DMS 273 (cell line): Measurements from ENCODE around the gene VWC2L.

Experiments used
- DNase-seq: peaks from one replicate; lab custom pipeline; 2025; ENCODE audit not compliant: unreplicated experiment; lab: John Stamatoyannopoulos, UW

VWC2L gene

DNA sequence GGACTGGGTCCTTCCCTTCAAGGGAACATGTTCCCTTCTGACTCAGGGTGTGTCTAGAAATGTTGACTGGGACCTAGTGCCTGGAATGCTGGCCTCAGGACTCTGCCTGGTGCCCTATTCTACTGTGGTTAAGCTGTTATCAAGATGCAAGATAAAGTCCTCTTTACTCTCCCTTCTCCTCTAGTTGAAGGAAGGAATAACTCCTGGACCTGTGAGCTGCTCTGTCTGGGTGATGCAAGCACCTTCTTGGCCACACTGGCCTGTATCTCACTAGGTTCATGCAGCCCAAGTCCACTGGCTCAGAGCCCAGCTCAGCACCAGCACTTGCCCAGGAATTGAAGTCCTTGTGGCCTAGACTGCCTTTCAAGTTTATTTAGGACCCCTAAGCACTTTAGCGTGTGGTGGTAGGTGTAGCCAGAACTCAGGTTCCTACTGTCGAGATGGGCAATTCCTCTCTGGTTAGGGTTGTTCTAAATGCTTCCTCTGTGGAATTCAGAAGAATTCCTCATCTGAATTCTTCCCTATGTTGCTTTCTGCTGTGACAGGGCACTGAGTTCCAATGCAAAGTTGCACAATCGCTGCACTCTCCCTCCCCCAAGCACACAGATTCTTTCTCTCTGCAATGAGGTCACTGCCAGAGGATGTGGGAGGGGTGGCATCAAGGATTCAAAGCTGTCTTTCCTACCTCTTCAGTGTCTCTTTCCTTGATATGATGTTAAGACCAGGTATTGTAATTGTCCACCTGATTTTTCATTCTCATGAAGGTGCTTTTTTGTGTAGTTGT lies 54.7 kb downstream of the VWC2L start:
- DNase-seq: no peak

DNA sequence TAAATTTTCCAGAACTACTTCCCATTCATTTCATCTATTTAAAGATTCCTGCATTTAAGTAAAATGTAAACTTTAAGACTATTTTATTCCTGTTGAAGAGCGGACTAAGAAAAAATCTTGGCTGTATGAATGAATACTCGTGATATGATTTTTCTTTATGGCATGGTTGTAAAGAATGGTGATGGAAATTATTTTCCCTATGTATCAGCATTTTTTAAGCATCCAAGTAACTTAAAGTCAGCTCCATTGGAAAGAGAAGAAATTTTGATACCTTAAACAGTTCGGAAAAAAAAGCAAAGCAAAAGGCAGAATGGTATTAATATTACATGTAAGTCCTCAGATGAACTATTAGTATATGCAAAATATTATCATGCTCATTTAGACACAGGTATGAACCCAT lies 58.9 kb downstream of the VWC2L start:
- DNase-seq: no peak

DNA sequence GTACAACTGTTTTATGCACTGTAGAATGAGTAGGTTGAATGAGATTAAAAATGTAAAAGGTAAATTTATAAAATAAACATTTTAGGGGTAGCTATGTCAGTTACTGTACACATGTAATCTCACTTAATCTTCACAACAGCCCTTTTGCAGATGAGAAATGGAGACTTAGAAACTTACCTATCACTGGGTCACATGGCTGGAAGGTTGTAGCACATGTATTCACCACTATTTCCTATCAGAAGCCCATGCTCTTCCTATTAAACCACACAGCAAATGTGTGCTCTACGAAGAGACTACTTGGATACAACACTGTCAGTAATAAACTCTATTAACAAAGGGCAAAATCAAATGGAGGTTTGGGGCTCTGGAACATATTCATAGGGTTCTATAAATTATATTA lies 60.5 kb downstream of the VWC2L start:
- no peak for DNase-seq

DNA sequence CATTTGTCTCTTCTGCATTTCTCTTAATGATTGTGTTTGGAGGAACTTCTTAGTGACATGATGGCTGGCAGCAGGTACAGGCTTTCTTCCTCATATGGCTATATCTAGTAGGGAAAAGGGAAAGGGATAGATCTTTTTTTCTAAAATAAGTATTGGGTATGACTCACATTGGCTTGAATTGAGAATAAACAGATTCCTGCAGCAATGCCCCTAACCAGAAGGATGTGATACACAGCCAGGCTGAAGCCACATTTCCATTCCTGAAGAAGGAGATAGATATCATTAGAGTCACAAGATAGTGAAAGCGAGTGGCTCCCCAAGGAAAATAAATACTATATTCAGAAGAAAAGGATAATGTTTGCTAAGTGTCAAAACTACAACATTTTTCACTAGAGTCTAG lies 61.1 kb downstream of the VWC2L start:
- no peak for DNase-seq

DNA sequence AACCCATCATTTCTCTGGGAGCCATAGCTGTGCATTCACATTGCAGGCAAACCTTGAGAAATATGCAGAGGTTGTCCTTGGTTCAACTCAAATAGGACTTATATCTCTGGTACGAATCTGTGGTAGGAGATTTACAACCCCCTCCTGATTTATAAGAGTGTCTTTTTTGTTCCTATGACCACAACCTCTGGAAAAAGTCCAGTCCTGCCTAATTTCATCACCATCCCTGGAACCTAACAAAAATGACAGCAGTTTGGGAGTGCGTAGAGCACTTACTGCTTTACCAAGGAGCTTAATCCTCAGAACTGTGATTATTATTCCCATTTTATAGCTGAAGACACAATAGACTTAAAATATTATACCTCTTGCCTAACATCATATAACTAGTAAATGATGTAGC lies 66.5 kb downstream of the VWC2L start:
- no peak for DNase-seq

DNA sequence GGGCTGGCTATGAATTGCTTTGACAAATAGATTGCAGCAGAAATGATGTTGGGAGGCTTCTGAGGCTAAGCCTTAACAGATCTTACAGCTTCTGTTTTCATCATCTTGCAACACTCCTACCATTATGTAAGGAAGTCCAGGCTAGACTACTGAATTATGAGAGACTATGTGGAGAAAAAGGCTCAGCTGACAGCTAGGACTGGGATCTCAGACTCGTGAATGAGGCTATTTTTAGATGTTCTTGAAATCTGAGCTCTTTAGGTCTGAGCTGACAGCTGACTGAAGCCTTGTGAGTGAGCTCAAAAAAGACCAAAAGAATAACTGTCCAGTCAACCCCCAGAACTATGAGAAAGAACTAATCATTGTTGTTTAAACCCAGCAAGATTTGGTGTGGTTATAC lies 70.3 kb downstream of the VWC2L start:
- peak; percentile 64 for DNase-seq

DNA sequence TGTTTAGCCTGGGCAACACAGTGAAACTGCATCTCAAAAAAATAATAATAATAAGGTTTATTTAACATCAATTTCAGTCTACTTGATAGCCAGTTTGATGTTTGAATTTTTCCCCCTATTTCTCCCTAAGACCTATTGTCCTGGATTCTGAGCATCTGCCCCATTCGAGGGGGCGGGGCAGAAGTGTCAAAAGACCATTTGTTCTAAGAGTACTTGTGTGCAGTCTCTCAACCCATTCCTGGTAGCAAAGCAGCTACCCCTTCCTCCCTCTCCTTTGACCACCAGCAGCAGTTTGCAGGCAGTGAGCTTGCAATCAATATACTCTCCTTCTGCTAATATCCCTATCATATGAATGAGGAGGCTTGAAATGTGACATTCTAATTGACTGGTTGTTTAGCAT lies 71.9 kb downstream of the VWC2L start:
- DNase-seq: no peak

DNA sequence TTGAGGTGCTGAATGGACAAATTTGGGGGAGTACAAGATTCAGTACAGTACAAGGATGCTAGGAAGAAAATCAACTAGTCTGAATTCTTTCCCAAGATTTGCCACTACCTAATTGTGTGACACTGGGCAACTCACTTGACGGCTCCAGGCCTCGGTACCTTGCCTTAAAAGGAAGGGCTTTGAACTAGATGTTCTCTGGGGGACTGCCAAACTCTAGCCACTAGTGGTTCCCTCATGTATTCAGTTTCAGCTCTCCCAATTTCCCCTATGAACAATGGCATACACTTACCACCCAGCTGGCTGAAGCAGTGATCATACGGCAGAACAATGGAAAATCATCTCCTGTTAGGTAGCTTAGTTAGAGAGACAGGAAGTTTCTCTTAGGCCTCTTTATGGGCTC lies 73.4 kb downstream of the VWC2L start:
- no peak for DNase-seq

DNA sequence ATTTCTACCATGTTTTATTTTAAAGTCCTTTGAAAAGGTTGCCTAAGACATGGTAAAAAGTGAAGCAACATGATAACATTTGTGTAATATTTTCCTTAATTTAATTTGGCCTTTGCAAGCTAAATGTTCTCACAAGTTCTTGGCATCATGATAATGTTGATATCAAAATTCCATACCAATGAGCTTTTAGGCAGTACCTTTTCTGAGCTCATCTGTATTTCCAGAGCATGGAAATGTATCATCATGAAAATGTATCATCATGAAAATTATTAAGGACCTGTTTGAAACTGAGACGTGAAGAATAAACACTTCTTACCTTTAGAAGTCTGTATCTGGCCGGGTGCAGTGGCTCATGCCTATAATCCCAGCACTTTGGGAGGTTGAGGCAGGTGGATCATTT lies 73.8 kb downstream of the VWC2L start:
- DNase-seq: no peak

DNA sequence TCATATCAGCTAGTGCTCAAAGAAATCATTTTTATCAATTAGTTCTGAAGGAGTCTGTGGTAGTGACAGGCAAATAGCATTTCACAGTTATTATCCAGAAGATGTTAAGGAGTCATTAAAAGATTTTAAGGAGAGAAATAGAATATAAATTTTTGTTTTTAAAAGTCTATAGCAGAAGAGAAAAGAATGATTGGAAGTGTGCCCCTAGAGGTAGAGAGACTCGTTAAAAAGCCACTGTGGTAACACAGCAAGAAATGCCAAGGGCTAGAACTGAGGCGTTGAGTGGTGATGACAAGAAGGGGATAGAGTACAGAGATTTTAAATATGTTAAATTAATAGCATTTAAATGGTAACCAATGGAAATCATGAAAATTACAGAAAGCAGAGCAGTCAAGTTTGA lies 78.3 kb downstream of the VWC2L start:
- no peak for DNase-seq

DNA sequence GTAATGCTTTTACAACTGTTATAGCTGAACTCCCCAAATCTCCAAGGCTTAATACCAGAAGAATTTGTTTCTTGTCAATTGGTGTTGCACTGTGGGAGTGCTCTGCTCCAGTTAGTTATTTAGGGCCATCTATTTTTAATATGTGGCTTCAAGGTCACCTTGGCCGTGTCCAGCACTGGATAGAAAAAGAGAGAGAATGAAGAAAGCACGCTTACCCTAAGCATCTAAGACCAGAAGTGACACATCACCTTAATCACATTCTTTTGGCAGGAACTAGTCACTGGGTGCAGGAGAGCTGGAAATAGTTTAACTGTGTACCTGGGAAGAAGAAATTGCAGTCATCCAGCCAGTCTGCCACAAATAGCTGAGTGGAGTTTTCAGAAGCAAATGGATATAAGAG lies 78.8 kb downstream of the VWC2L start:
- DNase-seq: no peak

DNA sequence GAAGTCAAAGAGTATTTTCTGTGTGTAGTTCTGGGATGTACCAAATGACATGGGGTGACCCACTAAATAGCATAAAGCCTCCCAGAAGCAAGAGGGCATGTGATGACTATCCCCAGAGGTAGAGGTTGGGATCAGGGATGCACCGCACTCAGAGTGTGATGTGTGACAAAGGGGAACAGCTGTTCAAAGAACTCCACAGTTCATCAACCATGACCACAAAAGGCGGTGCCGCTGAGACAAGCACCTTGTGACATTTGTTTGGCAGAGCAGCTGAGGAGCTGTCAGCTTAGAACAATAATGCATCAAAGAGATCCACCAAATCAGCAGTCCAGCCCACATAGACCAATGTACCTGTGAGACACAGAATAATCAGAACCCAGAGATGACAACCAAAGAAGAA lies 81.3 kb downstream of the VWC2L start:
- no peak for DNase-seq

DNA sequence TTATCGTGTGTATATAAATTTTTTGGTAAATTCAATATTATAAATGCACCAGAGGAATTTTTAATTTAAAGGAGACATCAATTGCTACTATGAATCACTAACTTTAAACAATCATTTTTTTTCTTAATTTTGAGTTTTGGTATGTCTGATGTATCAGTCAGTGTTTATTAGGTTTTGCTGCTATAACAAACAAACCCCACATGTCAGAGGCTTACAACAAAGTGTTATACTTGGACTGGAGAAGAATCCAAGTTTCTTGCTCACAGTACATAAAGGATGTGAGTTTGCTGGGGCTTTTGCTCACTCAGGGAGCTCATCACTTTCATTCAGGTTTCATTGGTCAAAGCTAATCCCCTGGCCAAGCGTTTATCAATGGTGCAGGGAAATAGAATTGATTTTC lies 81.8 kb downstream of the VWC2L start:
- DNase-seq: no peak

DNA sequence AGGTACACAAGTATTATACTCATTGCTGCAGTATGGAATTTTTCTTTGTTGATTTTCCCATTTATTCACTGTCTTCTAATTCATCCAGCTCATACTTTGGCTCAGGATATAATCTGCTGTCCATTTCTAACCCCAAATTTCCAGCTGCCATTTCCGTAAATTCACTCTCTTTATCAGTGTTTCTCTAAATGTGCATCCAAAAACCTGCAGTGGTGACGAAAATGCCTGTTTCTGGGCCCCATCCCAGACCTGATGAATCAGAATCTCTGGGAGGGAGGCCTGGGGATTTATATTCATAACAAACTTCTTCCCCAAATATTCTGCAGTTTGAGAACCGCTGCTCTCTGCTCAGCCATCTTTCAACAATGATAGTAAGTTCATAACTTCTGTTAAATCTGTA lies 86.6 kb downstream of the VWC2L start:
- no peak for DNase-seq

DNA sequence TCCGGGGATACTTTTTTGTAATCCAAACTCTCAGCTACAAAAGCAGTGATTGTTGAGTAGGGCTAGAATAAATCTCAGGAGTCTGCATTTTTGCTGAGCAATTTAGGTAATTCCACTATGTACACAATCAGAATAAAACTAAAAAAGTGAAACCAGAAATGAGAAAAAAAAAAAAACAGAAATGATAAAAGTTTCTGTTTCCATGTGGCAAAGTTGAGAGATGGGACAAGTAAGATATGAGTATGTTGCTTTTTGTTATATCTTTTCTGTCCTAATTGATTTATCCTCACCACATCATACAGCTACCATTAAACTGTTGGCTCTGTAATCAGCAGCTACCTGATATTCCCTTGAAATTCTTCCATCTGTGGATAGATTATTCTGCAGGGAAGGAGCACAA lies 92.7 kb downstream of the VWC2L start:
- no peak for DNase-seq

DNA sequence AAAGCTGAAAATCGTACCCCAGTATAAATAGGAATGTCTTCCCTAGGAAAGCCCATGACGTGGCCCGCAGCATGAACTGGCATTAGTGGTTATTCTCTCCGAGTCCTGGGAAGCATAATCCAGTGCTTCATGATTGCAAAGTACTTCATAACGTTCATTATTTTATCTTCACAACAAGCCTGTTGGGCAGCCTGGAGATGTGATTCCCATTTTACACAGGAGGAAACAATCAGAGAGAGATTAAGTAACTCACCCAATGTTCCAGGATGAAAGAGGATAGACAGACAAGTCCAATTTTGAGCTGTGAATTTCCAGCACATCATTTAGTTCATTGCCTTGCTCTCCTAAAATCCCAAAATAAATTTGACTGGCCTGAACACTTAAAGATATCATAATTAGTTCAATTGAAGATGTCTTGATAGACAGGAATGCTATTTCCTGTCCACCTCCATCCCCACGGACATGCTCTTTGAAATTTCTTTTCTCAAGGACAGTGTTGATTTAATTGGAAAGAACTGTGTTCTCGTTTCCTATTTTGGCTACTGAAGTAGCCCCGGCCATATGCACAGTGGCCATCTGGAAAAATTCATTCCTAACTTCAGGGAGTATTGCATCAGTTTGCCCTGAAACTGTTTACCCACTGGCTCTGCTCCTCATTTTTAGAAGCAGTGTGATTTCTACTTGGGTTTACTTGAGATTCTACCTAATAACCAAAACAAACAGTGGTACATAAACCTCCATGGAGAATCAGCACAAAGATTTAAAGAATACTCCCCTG lies 93.9 kb downstream of the VWC2L start:
- peak; percentile 58 for DNase-seq

DNA sequence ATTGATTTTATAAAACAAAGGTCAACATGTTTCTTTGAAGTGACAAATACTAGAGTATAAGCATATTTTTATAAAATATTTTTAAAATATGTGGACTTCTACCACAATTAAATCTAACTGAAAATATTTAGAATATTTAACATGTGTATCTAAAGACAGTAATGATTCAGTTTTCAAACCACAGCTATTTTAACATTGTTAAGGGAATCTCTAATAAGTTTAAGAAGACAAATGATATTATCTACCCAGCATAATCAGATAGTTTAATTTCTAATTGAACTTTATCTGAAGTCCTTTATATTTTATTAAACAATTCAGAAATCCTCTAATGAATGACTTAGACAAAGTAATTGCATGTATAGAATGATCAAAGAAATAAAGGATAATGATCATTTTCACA lies 96.2 kb downstream of the VWC2L start:
- no peak for DNase-seq

DNA sequence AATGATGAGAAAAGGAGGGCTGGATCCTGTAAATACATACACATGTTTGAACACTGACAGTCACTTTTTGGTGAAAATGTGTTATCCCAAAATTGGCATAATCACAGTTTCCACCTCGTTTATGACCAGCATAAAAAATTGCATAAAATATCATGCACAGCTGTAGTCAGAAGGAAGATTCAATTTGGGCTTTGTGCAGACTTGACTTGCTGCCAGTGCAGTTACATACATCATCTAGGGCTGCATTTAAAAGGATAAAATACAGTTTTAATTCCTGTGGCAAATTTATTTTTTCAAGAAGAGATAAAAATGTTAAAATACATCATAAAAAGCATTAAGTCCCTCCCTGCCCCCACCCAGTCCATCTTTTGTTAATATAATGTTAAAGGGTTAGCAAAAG lies 103.8 kb downstream of the VWC2L start:
- no peak for DNase-seq

DNA sequence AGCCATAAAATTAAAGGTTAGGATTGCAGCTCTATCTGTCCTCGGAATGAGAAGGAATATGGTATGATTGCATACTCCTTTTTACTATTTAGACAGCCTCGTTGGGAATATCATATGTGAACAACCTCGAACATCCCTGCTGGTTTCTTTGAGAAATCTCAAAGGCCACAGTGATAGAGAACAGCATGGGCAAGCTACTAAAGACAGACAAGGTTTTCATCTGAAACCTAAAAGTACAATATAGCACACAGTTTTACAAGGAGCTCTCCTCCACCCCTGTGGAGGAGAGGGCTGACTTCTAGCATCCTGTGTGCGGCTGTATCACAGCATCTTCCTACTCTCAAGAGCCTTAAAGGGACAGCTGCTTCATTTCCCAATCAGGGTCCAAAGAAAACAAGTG lies 104.3 kb downstream of the VWC2L start:
- no peak for DNase-seq

DNA sequence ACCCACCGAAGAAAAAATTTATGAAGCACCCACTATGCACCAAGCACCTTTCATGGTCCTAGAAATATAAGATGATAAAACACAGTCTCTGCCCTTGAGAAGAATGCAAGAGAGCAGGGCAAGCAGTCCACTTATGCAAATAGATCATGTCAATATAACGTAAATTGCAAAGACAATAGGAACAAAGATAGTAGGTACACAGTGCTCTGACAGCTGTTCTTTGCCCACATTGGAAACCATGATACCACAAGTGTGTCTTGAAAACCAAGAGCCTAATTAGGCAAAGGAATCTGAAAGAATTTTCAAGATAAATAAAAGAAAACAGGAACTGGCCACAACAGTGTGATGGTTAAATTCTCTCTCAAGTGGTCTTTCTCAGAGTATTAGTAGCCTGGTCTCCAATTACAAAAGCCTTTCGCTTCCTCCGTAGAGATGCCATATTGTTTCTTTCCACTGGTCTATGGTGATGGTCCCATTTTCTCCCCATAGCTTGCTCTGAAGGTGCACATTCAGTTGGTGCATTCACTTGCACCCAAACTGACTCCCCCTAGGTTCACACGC lies 108.5 kb downstream of the VWC2L start:
- no peak for DNase-seq

DNA sequence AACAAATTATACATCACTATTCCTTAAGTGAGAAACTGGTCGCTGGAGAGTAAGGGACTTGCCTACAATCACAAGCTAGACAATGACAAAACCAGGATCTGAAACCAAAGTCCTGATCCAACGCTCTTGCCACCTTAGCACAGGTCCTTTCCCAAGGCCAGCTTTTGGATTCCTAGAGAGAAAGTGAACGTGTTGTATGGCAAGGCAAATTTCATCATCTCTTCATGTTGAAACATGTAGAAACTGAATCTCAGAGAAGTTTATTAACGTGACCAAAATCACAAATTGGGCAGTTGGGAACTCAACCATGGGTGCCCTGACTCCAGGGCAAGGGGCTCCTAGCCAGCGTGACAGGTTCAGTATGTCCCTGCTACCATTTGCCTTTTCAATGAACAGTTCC lies 118.2 kb downstream of the VWC2L start:
- no peak for DNase-seq

DNA sequence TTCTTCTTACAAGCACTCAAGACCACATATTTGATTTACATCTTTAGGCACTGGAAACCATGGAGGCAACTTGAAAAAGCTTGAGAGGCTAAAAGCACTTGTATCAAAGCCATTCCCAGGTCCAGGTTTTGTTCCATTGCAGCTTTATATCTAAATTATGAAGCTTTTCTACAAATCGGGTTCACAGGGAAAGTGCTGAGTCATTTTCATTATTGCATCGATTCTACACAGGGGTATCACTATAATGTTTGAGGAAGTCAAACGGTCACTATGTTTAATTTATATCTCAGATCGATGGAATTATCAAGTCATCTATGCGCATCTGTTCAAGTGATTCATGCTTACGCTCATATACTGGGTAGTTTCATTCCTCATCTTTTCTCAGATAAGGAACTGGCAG lies 118.7 kb downstream of the VWC2L start:
- DNase-seq: no peak
